SK-N-SH (cell line): Measurements from ENCODE around the gene MARVELD1. TPM values are rescaled to one million over a fixed set of nuclear protein-coding genes. Genes with fewer than 3 reads are reported as not detected.

Source experiments
- CHD2 ChIP-seq: fragments of 150-350 bp; IDR thresholded peaks from 2 replicates; pipeline ENCODE4 v1.6.1; 2018; ENCODE audit warnings: low read length; ENCODE audit not compliant: partially characterized antibody
- ELF1 ChIP-seq: IDR thresholded peaks from 2 replicates; pipeline ENCODE4 v1.4.0; 2012
- EP300 ChIP-seq, 2 experiments: IDR thresholded peaks; 2 replicates each; pipeline versions ENCODE4 v1.4.0 to v1.6.1; 2012; ENCODE audit warnings: borderline replicate concordance in 1 of 2, low read depth in 1 of 2, low read length in 1 of 2
- FOSL2 ChIP-seq: IDR thresholded peaks from 2 replicates; pipeline ENCODE4 v1.4.0; 2012; ENCODE audit warnings: low read depth, mild to moderate bottlenecking, moderate library complexity, borderline replicate concordance
- FOXJ3 ChIP-seq: sonication (generic); formaldehyde crosslinking; IDR thresholded peaks from 2 replicates; pipeline ENCODE4 v1.5.1; 2020; ENCODE audit warnings: mild to moderate bottlenecking, missing genetic modification reagents
- GABPA ChIP-seq: IDR thresholded peaks from 2 replicates; pipeline ENCODE4 v1.4.0; 2012; ENCODE audit warnings: low read depth, mild to moderate bottlenecking
- GATA2 ChIP-seq: sonication (generic); formaldehyde crosslinking; IDR thresholded peaks from 2 replicates; pipeline ENCODE4 v1.5.0; 2020; ENCODE audit warnings: mild to moderate bottlenecking, missing genetic modification reagents
- JUND ChIP-seq: IDR thresholded peaks from 2 replicates; pipeline ENCODE4 v1.4.0; 2012
- MAX ChIP-seq: IDR thresholded peaks from 2 replicates; pipeline ENCODE4 v1.4.0; 2012; ENCODE audit warnings: low read depth
- MEF2A ChIP-seq: IDR thresholded peaks from 2 replicates; pipeline ENCODE4 v1.4.0; 2012; ENCODE audit warnings: low read depth, borderline replicate concordance
- POLR2AphosphoS5 ChIP-seq: IDR thresholded peaks from 2 replicates; pipeline ENCODE4 v1.6.1; 2012; ENCODE audit warnings: low read depth, low read length
- RCOR1 ChIP-seq: fragments of 150-350 bp; IDR thresholded peaks from 2 replicates; pipeline ENCODE4 v1.6.1; 2017; ENCODE audit warnings: antibody characterized with exemption, low read length
- RXRA ChIP-seq: IDR thresholded peaks from 2 replicates; pipeline ENCODE4 v1.4.0; 2012; ENCODE audit warnings: low read depth, mild to moderate bottlenecking, borderline replicate concordance
- TAF1 ChIP-seq: IDR thresholded peaks from 2 replicates; pipeline ENCODE4 v1.6.1; 2012; ENCODE audit warnings: low read depth, mild to moderate bottlenecking, low read length, moderate library complexity, borderline replicate concordance
- TEAD4 ChIP-seq: IDR thresholded peaks from 2 replicates; pipeline ENCODE4 v1.4.0; 2012; ENCODE audit warnings: mild to moderate bottlenecking, borderline replicate concordance; ENCODE audit not compliant: insufficient read depth
- USF1 ChIP-seq: IDR thresholded peaks from 2 replicates; pipeline ENCODE4 v1.4.0; 2012; ENCODE audit warnings: low read depth, borderline replicate concordance
- polyA plus RNA-seq, 3 experiments: library from polyadenylated mRNA; depleted of rRNA; stranded (reverse); fragments of >200 nt; gene quantifications; 2 replicates each; pipeline ENCODE4 v1.2.3, GENCODE V29; 2012
- TF ChIP-seq, protein P1 (sequence below): IDR thresholded peaks from 2 replicates; pipeline ENCODE4 v1.4.0; 2012; ENCODE audit warnings: low read depth, borderline replicate concordance
- TF ChIP-seq, protein P2 (sequence below): IDR thresholded peaks from 2 replicates; pipeline ENCODE4 v1.6.1; 2012; ENCODE audit warnings: mild to moderate bottlenecking, low read depth, low read length, moderate library complexity
- TF ChIP-seq, protein P3 (sequence below): IDR thresholded peaks from 2 replicates; pipeline ENCODE4; 2012

The MARVELD1 gene
- polyA plus RNA-seq, 1 of the 3 experiments (the other 2 are of a cell fraction), result 53.0 TPM

DNA sequence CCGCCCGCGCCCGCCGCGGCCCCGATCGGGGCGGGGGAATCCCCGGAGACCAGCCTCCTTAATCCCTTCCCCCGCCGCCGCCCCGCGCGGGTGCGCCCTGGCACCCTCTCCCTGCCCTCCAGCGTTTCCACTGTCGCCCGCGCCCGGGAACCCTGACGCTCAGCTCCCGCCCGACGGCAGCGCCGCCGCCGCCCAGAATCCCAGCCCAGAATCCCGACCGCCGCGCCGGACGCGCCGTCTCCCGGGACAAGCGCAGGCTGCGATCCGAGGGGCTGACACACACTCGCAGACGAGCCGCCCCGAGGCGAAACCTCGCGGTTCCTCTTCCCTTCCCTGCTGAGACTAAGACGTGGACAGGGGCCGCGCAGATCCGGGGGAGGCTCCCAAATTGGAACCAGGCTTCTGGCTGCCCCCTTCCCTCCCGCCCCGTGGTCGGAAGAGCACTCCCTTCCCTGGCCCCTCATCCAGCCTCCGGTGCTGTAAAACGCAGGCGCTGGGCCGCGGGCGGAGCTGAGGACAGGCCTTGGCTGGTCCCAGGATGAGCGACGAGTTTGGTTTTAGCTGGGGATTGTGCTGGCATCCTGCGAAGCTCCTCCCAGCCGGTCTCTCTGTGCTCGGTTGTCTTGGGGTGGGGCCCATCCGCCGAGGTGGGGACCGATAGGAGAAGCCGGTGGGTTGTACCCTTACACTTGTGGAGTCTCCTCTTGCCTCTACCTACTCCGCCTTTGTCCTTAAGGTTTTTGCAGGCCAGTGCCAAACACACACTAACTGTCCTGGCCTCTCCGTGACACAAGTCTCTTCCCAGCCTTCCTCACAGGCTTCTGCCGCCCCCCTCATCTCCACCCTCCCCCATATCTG is 1.1 kb downstream of the MARVELD1 start (continued):
- TF ChIP-seq, protein P1, sequence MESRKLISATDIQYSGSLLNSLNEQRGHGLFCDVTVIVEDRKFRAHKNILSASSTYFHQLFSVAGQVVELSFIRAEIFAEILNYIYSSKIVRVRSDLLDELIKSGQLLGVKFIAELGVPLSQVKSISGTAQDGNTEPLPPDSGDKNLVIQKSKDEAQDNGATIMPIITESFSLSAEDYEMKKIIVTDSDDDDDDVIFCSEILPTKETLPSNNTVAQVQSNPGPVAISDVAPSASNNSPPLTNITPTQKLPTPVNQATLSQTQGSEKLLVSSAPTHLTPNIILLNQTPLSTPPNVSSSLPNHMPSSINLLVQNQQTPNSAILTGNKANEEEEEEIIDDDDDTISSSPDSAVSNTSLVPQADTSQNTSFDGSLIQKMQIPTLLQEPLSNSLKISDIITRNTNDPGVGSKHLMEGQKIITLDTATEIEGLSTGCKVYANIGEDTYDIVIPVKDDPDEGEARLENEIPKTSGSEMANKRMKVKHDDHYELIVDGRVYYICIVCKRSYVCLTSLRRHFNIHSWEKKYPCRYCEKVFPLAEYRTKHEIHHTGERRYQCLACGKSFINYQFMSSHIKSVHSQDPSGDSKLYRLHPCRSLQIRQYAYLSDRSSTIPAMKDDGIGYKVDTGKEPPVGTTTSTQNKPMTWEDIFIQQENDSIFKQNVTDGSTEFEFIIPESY, result 0 out of 2 replicates have a peak, but pooled peaks have one; percentile 9
- no peak for TF ChIP-seq ELF1
- TF ChIP-seq EP300 (IDR thresholded peaks at IDR 0.05; ENCODE audit: borderline replicate concordance in 1 of 2, low read depth in 1 of 2, low read length in 1 of 2), result no peak
- TF ChIP-seq RXRA, result no peak
- no peak for TF ChIP-seq JUND
- no peak for TF ChIP-seq RCOR1
- no peak for TF ChIP-seq MEF2A
- TF ChIP-seq GABPA, result no peak
- TF ChIP-seq GATA2, result no peak
- no peak for TF ChIP-seq TEAD4
- TF ChIP-seq MAX, result peak; percentile 16; the same call in 1 of the 2 replicates
- TF ChIP-seq FOSL2, result no peak
- TF ChIP-seq TAF1, result peak; percentile 5; the same call in 1 of the 2 replicates
- TF ChIP-seq, protein P2, sequence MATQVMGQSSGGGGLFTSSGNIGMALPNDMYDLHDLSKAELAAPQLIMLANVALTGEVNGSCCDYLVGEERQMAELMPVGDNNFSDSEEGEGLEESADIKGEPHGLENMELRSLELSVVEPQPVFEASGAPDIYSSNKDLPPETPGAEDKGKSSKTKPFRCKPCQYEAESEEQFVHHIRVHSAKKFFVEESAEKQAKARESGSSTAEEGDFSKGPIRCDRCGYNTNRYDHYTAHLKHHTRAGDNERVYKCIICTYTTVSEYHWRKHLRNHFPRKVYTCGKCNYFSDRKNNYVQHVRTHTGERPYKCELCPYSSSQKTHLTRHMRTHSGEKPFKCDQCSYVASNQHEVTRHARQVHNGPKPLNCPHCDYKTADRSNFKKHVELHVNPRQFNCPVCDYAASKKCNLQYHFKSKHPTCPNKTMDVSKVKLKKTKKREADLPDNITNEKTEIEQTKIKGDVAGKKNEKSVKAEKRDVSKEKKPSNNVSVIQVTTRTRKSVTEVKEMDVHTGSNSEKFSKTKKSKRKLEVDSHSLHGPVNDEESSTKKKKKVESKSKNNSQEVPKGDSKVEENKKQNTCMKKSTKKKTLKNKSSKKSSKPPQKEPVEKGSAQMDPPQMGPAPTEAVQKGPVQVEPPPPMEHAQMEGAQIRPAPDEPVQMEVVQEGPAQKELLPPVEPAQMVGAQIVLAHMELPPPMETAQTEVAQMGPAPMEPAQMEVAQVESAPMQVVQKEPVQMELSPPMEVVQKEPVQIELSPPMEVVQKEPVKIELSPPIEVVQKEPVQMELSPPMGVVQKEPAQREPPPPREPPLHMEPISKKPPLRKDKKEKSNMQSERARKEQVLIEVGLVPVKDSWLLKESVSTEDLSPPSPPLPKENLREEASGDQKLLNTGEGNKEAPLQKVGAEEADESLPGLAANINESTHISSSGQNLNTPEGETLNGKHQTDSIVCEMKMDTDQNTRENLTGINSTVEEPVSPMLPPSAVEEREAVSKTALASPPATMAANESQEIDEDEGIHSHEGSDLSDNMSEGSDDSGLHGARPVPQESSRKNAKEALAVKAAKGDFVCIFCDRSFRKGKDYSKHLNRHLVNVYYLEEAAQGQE, result no peak
- TF ChIP-seq, protein P3, sequence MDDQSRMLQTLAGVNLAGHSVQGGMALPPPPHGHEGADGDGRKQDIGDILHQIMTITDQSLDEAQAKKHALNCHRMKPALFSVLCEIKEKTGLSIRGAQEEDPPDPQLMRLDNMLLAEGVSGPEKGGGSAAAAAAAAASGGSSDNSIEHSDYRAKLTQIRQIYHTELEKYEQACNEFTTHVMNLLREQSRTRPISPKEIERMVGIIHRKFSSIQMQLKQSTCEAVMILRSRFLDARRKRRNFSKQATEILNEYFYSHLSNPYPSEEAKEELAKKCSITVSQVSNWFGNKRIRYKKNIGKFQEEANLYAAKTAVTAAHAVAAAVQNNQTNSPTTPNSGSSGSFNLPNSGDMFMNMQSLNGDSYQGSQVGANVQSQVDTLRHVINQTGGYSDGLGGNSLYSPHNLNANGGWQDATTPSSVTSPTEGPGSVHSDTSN, result no peak
- TF ChIP-seq POLR2AphosphoS5, result 0 out of 2 replicates have a peak, but pooled peaks have one; percentile 55
- no peak for TF ChIP-seq FOXJ3
- no peak for TF ChIP-seq USF1
- no peak for TF ChIP-seq CHD2
